AG08396 (cell line): Measurements from ENCODE around the gene WRAP53.

Source experiments
- DNase-seq: peaks from one replicate; pipeline ENCODE4 v3.0.0; 2012; ENCODE audit warnings: low spot score, mixed read lengths

The WRAP53 gene

GRCh38 chr17:7709031-7709430 is 20.8 kb downstream of the WRAP53 start:
- DNase-seq, result no peak

DNA sequence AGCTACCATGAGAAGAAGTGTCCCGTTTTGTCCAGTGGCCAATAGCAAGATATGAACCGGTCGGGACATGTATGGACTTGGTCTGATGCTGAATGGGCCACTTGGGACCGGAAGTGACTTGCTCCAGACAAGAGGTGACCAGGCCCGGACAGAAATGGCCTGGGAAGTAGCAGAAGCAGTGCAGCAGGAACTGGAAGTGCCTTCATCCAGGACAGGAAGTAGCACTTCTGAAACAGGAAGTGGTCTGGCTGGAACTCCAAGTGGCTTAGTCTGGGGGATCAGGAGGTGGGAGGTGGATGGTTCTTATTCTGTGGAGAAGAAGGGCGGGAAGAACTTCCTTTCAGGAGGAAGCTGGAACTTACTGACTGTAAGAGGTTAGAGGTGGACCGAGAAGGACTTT is 22.0 kb downstream of the WRAP53 start:
- DNase-seq, result no peak

- no peak for DNase-seq
Measured at GRCh38 chr17:7711051-7711755, 22.9 kb downstream of the WRAP53 start.

DNA sequence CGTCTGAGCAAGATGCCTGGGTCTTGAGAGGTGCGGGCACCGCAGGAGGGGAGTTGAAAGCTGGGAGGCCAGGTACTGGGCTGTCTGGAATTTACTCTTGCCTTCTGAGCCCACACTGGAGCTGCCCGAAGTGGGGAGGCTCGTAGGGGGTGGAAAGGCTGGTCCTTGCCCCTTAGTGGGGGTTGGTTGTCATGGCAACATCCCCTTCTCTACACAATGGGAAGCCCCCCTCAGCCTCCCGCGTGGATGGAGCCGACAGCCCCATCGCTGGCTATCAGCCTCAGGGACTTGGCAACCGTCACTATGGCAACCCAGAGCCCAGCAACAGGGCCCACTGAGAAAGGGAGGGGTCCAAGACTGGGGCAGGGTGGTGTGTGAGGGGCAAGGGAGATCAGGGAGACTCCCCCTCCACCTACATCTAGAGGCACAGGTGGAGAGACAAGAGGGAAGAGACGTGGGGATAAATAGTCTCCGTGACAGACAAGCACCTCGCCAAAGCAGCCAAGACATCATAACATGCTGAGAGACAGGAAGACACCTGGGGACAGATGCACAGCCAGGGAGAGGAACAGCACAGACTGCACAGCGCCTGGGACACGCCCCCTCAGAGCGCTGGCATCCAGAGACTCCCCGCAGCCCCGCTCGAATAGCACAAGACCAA is 24.0 kb downstream of the WRAP53 start:
- DNase-seq, result no peak

- no peak for DNase-seq
Measured at GRCh38 chr17:7713782-7714181, 25.5 kb downstream of the WRAP53 start.

- DNase-seq, result no peak
Measured at GRCh38 chr17:7714721-7715594, 26.7 kb downstream of the WRAP53 start.

DNA sequence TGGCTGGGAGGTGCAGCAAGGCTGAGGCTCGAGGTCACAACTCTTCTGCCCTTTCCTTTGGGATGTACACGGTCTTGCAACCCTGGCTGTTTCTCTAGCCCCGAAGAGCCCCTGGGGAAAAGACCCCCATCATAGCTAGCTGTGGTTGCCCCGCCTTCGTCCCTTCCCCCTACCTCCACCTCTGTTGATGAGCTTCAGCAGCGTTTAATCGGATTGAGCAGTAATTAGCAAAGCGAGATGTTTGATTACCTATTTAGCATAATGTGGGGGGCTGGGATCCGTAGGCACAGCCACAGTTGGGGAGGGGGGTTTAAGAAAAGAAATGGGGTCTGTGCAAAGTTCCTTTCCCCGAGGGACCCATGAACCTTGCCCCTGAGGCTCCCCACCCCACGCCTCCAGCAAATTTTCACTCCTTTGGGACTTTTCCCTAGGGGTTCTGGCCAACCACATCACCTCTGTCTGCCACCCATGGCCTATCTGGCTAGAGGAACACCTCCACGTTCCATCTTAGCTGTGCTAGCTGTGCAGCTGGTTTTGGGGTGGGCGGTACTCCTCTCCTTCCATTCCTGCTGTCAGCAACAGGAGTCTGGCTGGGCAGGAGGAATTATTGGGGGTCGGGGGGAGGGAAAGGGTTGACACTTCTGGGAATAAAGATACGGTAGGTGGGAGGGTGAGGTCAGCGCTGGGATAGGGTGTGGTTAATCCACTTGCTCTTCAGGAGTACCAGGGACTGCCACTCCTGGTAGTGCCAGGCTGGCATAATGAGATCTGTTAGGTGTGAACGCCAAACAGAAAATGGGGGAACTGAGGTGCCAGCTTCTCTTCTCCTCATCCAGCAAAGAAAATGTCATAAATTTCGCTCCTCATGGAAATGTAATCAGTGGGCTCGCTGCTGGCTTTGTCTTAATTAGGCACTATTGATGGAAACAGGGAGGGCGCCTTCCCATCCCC is 27.9 kb downstream of the WRAP53 start:
- no peak for DNase-seq

DNA sequence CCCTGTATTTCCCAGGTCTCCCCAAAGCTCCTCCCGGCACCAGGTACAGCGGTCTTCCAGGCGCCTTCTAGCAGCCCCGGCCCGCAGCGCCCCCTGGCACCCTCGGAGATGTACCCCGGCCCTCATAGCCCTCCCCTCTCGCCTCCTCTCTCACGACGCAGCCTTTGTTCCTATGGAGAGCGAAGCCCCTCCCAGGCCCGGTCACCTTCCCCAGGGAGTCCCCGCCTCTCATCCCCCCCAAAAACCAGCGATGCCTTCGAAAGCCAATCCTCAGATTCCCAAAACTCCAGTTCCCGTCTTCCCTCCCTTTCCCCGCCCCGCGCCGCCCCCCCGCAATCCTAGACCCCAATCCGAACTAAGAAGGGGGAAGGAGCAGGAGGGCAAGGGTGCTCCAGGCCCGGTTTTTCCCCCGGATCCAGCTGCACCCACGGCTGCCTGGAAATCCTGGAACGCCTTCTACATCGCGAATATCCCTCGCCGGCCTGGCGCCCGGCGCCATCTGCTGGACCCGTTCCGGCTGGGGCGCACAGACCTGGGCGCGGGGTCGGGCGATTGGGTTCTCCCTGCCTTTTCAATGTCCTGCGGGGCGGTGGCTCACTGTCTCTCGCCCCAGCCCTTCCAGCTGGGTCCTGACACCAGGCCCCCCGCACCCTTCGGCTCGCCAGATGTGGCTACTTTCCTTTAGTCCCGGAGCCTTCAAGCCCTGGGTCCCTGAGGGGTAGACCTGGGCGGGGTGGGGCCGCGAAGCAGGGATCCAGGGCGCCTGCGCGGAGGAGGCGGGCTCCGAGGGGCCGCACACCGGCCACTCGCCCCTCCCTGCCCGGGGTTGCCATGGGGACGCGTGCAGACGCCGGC is 28.9 kb downstream of the WRAP53 start, which contains the start of gene DNAH2:
TSS of gene DNAH2 (plus strand) at position 844 of the 855 bp plus-strand sequence. CDS start 1,991 bp downstream, outside the sequence.
- peak; percentile 89 for DNase-seq

GRCh38 chr17:7717756-7718350 is 29.6 kb downstream of the WRAP53 start:
- DNase-seq, result no peak

- no peak for DNase-seq
Measured at GRCh38 chr17:7719661-7720060, 31.4 kb downstream of the WRAP53 start.

DNA sequence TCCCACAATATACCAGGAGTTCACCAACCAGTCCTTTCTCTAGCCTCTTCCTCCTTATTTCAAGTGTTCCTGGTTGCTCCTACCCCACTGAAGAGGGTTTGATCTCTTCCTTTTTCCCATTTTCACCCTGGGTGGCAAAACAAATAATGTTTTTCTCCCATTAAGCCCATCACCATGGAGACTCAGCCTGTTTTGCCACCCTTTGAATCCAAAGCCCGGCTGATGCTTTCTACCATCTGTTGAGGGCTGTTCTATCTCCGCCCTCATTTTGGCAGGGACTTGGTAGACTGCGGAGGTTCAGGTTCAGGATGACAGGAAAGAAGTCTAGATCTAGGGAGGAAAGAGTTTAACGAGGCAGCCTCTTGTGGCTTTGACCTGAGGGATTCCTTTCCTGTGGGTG is 31.8 kb downstream of the WRAP53 start:
- no peak for DNase-seq

GRCh38 chr17:7721612-7722011 is 33.3 kb downstream of the WRAP53 start:
- DNase-seq, result no peak

DNA sequence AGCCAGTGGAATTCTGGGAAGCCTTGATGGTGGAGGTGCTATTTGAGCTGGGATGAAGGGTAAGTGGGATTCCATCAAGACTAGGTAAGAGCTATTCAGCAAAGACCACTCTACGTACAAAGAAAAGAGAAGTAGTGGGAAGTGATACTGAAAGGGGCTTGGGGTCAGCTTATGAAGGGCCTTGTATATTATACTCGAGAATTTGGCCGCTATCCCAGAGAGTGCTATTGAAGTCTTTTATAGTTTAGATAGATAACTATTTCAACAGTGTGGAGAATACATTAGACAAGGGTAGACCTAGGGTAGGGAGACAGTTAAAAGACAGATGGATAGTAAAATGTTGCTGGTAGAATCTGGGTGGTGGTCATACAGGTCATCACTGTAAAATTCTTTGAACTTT is 39.6 kb downstream of the WRAP53 start:
- no peak for DNase-seq

DNA sequence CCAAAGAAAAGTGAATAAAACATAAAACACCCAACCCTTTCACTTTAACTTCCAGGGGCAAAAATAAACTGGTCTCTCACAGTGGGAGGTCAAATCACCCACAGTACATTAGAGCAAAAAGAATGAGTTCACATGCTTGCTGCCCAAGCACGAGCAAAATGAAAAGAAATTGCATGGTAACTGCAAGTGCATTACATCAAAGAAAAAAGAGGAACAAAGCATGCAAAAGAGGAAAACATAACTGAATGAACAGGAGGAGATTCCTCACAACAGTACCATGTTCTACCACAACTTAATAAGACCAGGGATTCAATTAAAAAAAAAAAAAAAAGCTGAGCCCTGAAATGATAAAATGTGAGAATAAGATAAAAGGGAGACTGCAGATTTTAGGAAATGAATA is 41.5 kb downstream of the WRAP53 start:
- no peak for DNase-seq

DNA sequence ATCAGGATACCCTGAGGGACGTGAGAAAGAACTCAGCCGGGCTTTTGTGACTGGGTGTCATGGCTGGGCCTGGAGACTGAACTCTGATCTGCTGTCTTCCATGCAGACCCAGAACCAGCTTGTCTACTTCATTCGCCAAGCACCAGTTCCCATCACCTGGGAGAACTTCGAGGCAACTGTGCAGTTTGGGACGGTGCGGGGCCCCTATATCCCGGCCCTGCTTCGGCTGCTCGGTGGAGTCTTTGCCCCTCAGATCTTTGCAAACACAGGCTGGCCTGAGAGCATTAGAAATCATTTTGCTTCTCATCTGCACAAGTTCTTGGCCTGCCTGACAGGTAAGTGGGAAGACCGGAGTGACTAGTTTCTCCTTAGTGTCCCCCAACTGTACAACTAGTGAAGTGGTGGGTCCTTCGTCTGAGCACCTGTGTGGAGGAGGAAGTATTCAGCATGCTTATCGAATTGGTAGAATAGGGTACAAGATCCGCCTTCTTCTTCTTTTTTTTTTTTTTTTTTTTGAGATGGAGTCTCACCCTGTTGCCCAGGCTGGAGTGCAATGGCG is 44.8 kb downstream of the WRAP53 start:
- DNase-seq, result no peak

- DNase-seq, result no peak
Measured at GRCh38 chr17:7737601-7738000, 49.3 kb downstream of the WRAP53 start.

DNA sequence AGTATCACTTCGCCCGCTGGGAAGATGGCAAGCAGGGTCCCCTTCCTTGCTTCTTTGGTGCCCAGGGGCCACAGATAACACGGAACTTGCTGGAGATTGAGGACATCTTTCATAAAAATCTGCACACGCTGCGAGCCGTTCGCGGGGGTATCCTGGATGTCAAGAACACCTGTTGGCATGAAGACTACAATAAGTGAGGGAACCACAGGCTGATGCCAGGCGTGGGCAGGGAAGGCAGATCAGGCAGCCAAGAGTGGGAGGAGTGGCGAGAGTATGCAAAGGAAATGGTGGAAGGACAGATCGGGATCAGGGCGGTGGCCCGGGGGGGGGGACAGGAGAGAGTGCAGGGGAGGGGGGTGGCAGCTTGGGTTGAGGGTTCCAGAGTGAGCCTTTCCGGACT is 51.5 kb downstream of the WRAP53 start:
- DNase-seq, result no peak

- DNase-seq, result peak; percentile 18
Measured at GRCh38 chr17:7740481-7741001, 52.3 kb downstream of the WRAP53 start.

GRCh38 chr17:7742729-7743128 is 54.5 kb downstream of the WRAP53 start:
- DNase-seq, result no peak

GRCh38 chr17:7744416-7744815 is 56.1 kb downstream of the WRAP53 start:
- no peak for DNase-seq
